Endometrium (tissue), 2 donors: ENCODE data around the gene ATXN7.
A peak's percentile ranks its signal among the peaks of the same experiment; 100 is the strongest.

Source experiments
- FAIRE-seq: peaks from 2 replicates; lab custom pipeline; 2012; peaks lifted over from hg19 to GRCh38; lab: Jason Lieb, UNC
- donor health status: control.
- donor health status: control.

The ATXN7 gene

GRCh38 chr3:63863150-63864007 lies at the start of gene ATXN7, which contains the start of gene THOC7:
Gene ATXN7, plus strand, starts transcription at chr3:63863867. Its CDS starts 48,732 bp downstream, at chr3:63912599.
Gene THOC7, minus strand, starts transcription at chr3:63863805. Its CDS starts 15 bp downstream, at chr3:63863790.
- FAIRE-seq: no peak

GRCh38 chr3:63814237-63814636 lies 49.4 kb upstream of the ATXN7 start:
- no peak for FAIRE-seq

- no peak for FAIRE-seq
Measured at GRCh38 chr3:63817225-63817624, 46.4 kb upstream of the ATXN7 start.

GRCh38 chr3:63818282-63819150 lies 45.2 kb upstream of the ATXN7 start:
- FAIRE-seq: peak; percentile 87

GRCh38 chr3:63819151-63819398 lies 44.6 kb upstream of the ATXN7 start, which contains the start of gene C3orf49:
Gene C3orf49, plus strand, starts transcription at chr3:63819299. Its CDS starts 173 bp downstream, at chr3:63819472.
- no peak for FAIRE-seq

DNA sequence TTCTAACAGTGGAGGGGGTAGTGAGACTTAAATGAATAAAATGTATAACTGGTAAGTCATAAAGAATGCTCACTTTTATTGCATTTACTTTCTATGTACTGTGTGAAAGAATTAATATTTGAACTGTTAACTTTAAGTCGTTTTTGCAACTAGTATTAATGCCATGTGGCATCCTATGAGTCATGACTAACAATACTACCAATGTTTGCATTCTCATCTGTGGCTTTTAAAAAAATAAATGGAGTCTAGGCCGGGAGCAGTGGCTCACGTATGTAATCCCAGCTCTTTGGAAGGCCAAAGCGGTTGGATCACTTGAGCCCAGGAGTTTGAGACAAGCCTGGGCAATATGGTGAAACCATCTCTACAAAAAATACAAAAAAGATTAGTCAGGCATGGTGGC lies 39.4 kb upstream of the ATXN7 start:
- FAIRE-seq: no peak

DNA sequence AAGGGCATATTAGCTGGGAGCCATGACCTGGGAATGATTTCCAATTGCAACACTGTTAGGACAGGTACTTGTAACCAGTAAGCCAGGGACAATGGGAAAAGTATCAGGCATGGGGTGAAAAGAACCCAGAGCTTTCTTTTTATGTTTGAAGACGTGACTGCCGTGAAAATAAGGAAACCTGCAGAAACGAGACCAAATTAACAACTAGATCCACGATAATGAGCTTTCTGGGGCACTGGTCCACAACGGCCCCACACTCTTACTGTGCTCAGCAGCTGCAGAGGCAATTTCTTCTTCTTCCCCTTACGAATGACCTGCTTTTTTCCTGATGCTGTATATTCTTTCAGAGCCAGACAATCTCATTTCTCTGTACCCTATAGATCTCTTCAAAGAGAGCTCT lies 33.1 kb upstream of the ATXN7 start:
- no peak for FAIRE-seq

DNA sequence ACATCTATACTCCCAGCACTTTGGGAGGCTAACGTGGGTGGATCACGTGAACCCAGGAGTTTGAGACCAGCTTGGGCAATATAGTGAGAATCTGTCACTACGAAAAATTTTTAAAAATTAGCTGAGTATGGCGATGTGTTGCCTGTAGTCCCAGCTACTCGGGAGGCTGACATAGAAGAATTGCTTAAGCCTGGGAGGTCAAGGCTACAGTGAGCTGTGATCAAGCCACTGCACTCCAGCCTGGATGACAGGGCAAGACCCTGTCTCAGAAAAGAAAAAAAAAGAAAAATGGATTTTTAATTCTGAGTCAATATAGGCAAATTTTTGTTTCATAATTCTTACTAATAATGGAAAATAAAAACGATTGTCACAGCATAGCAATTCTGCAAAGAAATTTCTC lies 31.3 kb upstream of the ATXN7 start:
- FAIRE-seq: no peak

GRCh38 chr3:63841704-63842103 lies 22.0 kb upstream of the ATXN7 start:
- FAIRE-seq: no peak

- FAIRE-seq: no peak
Measured at GRCh38 chr3:63842127-63842526, 21.5 kb upstream of the ATXN7 start.

GRCh38 chr3:63845215-63845614 lies 18.5 kb upstream of the ATXN7 start:
- FAIRE-seq: no peak

DNA sequence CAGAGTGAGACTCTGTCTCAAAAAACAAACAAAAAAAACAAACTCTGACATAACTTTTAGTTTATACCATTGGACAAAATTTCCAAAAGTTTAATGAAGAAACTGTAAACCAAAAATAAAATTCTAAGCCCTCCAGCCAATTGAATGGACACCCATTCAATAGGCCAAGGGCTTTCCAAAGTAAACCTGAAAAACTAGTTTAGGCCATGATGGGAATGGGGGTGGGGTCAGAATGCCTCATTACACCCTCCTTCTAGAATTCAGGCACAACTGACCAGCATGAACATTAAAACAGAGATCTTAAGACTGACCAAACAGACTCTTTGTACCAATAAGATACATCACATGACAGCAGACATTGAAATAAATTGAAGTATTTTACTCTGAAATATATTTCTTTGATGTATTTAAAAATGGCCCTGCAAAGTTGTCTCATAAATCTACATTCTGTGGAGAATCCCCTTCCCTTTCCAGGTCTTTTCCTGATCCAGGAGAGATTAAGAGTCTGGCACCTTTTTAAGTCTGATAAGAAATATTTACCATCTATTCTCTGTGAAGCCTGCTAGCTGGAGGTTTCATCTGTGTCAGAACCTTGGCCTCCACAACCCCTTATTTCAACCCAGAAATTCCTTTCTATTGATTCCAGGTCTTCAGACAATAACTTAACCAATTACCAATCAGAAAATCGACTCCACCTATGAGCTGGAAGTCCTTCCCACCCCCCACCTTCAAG lies 15.8 kb upstream of the ATXN7 start:
- no peak for FAIRE-seq

GRCh38 chr3:63849175-63849574 lies 14.5 kb upstream of the ATXN7 start:
- FAIRE-seq: no peak

GRCh38 chr3:63851287-63851686 lies 12.4 kb upstream of the ATXN7 start:
- FAIRE-seq: no peak

GRCh38 chr3:63853106-63853505 lies 10.6 kb upstream of the ATXN7 start:
- FAIRE-seq: no peak

DNA sequence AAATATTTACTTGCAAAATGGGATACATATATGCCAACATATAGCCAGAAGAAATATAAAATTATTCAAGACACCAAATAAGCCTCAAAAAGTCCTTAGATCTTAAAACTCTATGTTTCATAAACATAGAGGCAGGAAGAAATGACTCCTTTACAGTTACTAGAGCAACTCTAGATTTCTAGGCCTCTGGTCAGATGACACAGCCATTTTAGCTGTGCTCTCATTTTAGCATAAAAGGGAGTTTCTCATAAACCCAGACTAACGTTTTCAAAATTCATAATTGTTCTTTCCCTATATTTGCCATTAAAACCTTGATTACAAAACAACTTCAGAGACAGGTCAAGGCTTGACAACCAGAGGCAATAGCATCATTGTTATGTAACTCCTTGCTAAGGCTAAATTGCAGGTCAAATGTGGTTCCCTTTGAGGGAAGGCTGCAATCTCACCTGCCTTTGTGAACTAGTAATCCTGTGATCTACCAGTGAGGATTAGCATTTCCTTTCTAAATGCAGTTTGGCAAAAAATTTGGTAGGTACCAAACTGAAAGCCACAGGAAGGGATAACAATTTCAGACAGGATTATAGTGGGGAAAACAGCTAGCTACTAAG lies 8.2 kb upstream of the ATXN7 start:
- no peak for FAIRE-seq

DNA sequence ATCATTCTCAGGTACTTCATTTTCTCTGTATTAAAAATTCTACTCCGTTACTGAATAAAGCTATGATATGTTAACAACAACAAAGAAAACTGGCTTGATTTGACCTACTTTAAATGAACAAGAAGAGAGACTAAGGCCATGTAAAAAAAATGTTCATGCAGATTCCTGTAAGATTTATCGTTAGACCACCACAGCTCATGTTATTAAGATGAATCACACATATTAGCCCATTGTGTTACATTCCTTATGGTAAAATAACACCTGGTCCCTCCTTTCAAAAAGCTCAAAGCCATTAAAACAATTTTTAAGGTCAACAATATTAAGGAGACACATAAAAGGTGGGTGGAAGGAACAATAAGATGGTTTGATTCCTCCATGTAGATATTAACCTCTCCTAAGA lies 6.4 kb upstream of the ATXN7 start:
- no peak for FAIRE-seq

DNA sequence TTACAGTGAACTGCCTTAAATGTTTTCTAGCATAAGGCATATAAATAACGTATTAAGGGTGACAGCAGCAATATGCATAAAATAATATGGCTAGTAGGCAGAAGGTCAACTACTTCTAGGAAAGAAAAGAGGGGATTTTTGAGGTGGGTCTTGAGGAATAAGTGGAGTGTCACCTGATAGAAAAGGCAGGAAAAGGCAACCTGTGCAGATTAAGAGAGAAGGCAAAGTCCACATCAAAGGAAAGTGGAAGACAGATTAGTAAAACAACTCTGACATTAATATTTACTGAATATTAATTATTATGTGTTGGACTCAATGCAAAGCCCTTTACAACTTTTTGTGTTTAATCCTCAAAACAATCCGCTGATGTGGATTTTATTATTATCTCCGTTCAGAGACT lies 2.9 kb upstream of the ATXN7 start:
- no peak for FAIRE-seq

DNA sequence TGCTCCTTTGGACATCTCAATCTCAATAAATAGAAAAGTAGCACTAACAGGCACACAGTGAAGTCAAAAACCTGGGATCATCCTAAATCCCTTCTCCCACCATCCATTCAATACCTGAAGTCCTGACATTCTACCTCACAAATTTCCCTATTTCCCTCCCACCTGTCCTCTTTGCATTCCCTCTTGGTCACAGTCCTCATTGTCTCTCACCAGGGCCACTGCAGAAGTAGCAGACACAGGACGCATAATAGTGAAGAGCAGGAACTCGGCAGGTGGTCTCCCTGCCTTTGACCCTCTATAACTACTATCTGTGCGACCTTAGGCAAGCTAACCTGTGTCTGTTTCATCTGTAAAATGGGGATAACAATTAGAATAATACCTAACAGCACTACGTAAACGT lies 2.4 kb upstream of the ATXN7 start:
- FAIRE-seq: no peak

- no peak for FAIRE-seq
Measured at GRCh38 chr3:63862804-63863149, 890 bp upstream of the ATXN7 start.

- no peak for FAIRE-seq
Measured at GRCh38 chr3:63864008-63864964, 619 bp downstream of the ATXN7 start.
